Endometrial microvascular endothelial cells (primary cell): ENCODE data around the gene PPA2. TPM values are rescaled to one million over a fixed set of nuclear protein-coding genes. Genes with fewer than 3 reads are reported as not detected.

Experiments
- in situ Hi-C: cut with HindIII; loops from 2 replicates; pipeline ENCODE4 v1.10.0; 2017; ENCODE audit warnings: low sequenced_read_pairs, low pct_unique_long_range_greater_than_20kb; ENCODE audit errors: inconsistent ontology term
- total RNA-seq: library from RNA; depleted of rRNA; stranded (reverse); fragments of >200 nt; gene quantifications from one replicate; pipeline ENCODE4 v1.2.3, GENCODE V29; 2015; ENCODE audit errors: inconsistent ontology term

Gene PPA2
- total RNA-seq, 1 donor from 2014 or later: 53.7 TPM

DNA sequence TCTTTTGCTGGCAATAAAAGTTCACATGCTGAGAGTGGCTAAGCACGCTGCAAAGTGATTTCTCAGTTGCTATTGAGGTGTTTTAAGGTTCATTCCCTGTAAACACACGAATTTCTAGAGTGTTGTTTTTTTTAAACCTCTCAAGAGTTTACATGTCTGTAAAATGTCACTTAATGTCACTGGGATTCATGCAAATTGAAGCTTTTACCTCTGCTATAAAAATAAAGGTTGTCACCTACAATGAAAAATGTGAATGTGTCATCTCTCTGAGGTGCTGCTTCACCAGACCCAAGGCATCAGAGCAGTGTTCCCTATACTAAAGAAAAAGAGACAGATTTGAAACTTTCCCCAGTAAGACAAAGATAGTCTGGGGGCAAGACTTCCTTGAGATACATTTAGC, 127.0 kb downstream of the PPA2 start:
- in situ Hi-C loops: no loop called here

- in situ Hi-C loops: no loop called here
Observed at GRCh38 chr4:105345838-105346237, 128.0 kb downstream of the PPA2 start.

DNA sequence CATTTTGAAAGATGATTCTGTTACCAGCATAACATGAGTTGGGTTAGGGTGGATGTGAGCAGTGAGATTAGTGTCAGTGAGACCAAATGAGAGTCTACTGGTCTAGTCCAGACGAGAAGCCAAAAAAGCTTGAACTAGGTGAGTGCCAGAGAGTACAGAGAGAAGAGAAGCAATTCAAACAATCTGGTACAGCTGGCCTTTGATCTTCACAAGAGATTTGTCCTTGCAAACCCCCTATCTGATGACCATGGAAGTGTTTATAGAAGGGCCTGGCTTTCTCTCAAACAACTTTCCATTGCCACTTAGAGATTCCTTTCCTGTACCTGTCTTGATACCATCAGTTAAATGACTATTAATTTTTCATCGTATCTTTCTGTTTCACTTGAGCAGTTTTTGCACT, 128.5 kb downstream of the PPA2 start:
- in situ Hi-C loops: no loop called here

GRCh38 chr4:105344141-105344540, 129.7 kb downstream of the PPA2 start:
- in situ Hi-C loops: no loop called here

GRCh38 chr4:105343146-105343931, 130.5 kb downstream of the PPA2 start:
- in situ Hi-C loops: no loop called here

DNA sequence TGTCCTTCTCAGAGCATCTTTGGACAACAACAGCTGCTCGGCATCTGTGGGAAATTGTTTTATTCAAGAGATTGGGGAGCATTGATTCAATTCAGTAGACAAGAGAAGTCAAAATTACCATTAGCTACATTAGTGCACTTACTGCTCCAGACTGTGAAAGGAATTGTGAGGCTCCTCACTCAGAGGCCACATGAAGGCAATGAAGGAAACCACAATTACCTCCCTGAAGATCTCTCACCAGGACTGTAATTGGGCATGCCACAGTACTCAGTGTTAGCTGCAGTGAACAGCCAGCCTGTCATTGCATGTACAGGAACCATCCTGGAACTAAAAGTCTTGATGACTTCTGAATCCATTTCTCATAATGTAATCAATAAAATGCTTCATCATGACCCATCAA, 144.8 kb downstream of the PPA2 start:
- in situ Hi-C loops: no loop called here

DNA sequence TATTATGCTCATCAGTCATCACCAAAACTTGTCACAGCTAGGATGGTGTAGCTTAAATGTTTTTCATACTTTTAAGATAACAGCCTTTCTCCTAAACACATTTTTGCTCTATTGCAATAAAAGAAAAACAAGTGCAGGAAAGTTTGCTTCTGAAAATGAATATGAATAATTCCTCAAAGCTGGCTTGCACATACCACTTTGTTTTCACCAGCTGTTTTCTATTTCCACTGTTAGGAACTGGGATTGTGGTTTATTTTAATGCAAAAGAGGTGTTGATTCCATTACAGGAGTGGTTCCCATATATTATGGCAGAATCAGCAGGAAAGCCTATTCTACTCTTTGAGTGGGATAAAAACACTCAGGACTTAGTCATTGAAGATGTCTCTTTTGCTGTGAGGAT, 145.9 kb downstream of the PPA2 start:
- in situ Hi-C loops: no loop called here

GRCh38 chr4:105327222-105327621, 146.6 kb downstream of the PPA2 start:
- in situ Hi-C loops: no loop called here

Other genes starting within 250 kb of the PPA2 start
- gene ARHGEF38, start 78.6 kb upstream of the PPA2 start, total RNA-seq: not detected
- 17.7 TPM for gene INTS12, start 234.6 kb upstream of the PPA2 start, total RNA-seq
- 16.5 TPM for gene GSTCD, start 234.7 kb upstream of the PPA2 start, total RNA-seq